ENCODE results near the gene FIGNL2. TPM values are rescaled to one million over a fixed set of nuclear protein-coding genes. Genes with fewer than 3 reads are reported as not detected.

Gene FIGNL2
- total and polyA plus RNA-seq, 8 donors: 0.09 to 0.47 (median 0.15) TPM

DNA sequence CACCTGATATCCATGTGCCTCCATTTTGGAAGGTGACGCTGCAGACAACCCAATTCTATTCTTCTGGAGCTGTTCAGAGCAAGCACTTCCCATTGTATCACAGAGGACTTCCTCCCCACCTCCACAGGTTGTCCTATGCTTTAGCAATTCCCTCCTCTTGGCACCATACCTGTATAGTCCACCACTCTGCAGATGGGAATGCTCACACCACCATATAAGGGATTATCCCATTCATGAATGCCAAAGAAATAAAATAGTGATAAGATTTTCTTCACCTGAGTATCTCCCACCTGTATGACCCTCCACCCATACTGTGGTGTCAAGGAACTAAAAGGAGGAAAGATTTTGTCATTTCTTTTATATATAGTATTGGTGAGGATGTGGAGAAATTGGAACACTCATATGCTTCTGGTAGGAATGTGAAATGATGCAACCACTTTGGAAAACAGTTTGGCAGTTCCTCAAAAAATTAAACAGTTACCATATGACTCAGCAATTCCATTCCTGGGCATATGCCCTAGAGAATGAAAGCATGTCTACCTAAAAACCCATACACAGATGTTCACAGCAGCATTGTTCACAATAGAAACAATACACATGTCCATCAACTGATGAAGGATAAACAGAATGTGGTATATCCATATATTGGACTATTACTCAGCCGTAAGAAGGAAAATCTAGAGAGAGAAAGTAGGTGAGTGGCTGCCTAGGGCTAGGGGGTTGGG lies 75.2 kb downstream of the FIGNL2 start:
- ATAC-seq: peak in 3 of 4 donors; percentile 39 to 63 (median 54)
- WGBS, 2 donors: 90 to 96% methylated on average over 2 of the region's 2 CpGs
- no peaks in the 10 kb centered on the region for H3K36me3 ChIP-seq
- H3K27me3 ChIP-seq: no peaks in the 10 kb centered on the region
- H3K27ac ChIP-seq: no peak overlapping the region
- intact Hi-C loops (cut with DNase I): no loop called here
- H3K4me1 ChIP-seq: no peaks in the 10 kb centered on the region
- FAIRE-seq: no peak
- TF ChIP-seq, protein P1, sequence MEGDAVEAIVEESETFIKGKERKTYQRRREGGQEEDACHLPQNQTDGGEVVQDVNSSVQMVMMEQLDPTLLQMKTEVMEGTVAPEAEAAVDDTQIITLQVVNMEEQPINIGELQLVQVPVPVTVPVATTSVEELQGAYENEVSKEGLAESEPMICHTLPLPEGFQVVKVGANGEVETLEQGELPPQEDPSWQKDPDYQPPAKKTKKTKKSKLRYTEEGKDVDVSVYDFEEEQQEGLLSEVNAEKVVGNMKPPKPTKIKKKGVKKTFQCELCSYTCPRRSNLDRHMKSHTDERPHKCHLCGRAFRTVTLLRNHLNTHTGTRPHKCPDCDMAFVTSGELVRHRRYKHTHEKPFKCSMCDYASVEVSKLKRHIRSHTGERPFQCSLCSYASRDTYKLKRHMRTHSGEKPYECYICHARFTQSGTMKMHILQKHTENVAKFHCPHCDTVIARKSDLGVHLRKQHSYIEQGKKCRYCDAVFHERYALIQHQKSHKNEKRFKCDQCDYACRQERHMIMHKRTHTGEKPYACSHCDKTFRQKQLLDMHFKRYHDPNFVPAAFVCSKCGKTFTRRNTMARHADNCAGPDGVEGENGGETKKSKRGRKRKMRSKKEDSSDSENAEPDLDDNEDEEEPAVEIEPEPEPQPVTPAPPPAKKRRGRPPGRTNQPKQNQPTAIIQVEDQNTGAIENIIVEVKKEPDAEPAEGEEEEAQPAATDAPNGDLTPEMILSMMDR (IDR thresholded peaks at IDR 0.05): no peak
- no peak for DNase-seq
- no peak overlapping the region for H3K4me3 ChIP-seq
- H3K9me3 ChIP-seq: no peaks in the 10 kb centered on the region

DNA sequence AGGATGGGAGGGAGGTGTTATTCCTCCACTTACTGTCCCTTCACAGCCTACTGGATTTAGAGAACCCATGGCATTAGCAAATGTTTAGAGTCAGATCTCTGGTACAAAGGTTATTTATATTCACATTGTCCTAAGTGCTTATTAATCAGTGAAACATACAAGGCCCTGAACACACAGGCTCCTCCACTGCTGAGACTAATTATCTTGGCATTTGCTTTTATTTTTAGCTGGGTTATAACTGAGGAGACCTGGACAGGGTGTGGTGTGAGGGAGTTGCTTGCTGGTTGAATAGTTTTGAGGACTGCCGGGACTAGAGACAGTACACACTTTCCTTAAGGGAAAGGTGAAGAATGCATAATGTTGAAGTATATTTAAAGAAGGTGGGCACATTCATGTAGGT lies 77.5 kb downstream of the FIGNL2 start:
- ATAC-seq: no peak

More for the DNA sequence above, 77.5 kb downstream of the FIGNL2 start:
- no peaks in the 10 kb centered on the region for H3K9me3 ChIP-seq
- H3K27me3 ChIP-seq: no peaks in the 10 kb centered on the region
- intact Hi-C loops (cut with DNase I): no loop called here
- TF ChIP-seq, protein P1 (IDR thresholded peaks at IDR 0.05): no peak
- no peaks in the 10 kb centered on the region for H3K36me3 ChIP-seq
- no peaks in the 10 kb centered on the region for H3K4me1 ChIP-seq
- 88 to 96% methylated on average over 1 of the region's 1 CpG for WGBS, 2 donors
- H3K4me3 ChIP-seq: no peak overlapping the region
- DNase-seq: no peak
- no peak for FAIRE-seq
- H3K27ac ChIP-seq: no peak overlapping the region

Other genes starting within 250 kb of the FIGNL2 start
- not detected for gene ANKRD33, start 39.4 kb upstream of the FIGNL2 start, total RNA-seq
- gene ANKRD33, start 39.4 kb upstream of the FIGNL2 start, polyA plus RNA-seq: not detected
- gene ACVRL1, start 58.8 kb upstream of the FIGNL2 start, total RNA-seq: 10 to 100 TPM in 3 of 6 donors, 1 to 10 TPM in 3; 6.6 to 20.8 (median 12.3) TPM
- 10 to 100 TPM; 10.1 to 16.1 TPM for gene ACVRL1, start 58.8 kb upstream of the FIGNL2 start, polyA plus RNA-seq
- 10 to 100 TPM; 24.2 to 31.4 (median 27.8) TPM for gene ACVR1B, start 103.0 kb upstream of the FIGNL2 start, total RNA-seq
- 10 to 100 TPM; 16.0 to 22.4 TPM for gene ACVR1B, start 103.0 kb upstream of the FIGNL2 start, polyA plus RNA-seq
- 10 to 100 TPM in 3 of 6 donors, 1 to 10 TPM in 3; 7.1 to 18.0 (median 11.0) TPM for gene TAMALIN, start 158.2 kb upstream of the FIGNL2 start, total RNA-seq
- gene TAMALIN, start 158.2 kb upstream of the FIGNL2 start, polyA plus RNA-seq: 10 to 100 TPM; 25.4 to 51.6 TPM
- gene NR4A1, start 202.7 kb upstream of the FIGNL2 start, total RNA-seq: 10 to 100 TPM; 11.7 to 55.2 (median 22.0) TPM
- 10 to 100 TPM; 76.4 to 85.4 TPM for gene NR4A1, start 202.7 kb upstream of the FIGNL2 start, polyA plus RNA-seq
- gene ATG101, start 221.3 kb upstream of the FIGNL2 start, total RNA-seq: 10 to 100 TPM; 13.6 to 20.4 (median 18.7) TPM
- 10 to 100 TPM; 23.0 to 31.7 TPM for gene ATG101, start 221.3 kb upstream of the FIGNL2 start, polyA plus RNA-seq
- gene SMIM41, start 231.0 kb upstream of the FIGNL2 start, total RNA-seq: under 1 TPM in 2 of 6 donors, not detected in 4; 0.09 to 0.20 TPM
- gene SMIM41, start 231.0 kb upstream of the FIGNL2 start, polyA plus RNA-seq: under 1 TPM in 1 of 2 donors, not detected in 1; 0.19 TPM